Natural killer cell treated with Interleukin-12 subunit alpha and Interleukin-12 subunit beta and Interleukin-15 and Interleukin-18, amount 100 ng/mL, for 72 hours (primary cell): Measurements from ENCODE around the gene ATP6V0D1. TPM values are rescaled to one million over a fixed set of nuclear protein-coding genes. Genes with fewer than 3 reads are reported as not detected.

Source experiments
- ATAC-seq, 2 donors: fragments of 150-1000 bp; cut with Tn5 transposase in 1 of 2; sonication (Bioruptor Pico), chemical (Tn5 transposase) in 1 of 2; 2 replicates each; pipeline ENCODE4 v1.10.0; 2021
- DNase-seq: peaks from one replicate; pipeline ENCODE4 v3.0.0; 2022; ENCODE audit warnings: low spot score
- H3K27ac Mint-ChIP-seq, 2 donors: 1 replicate in 1 of 2; 2 replicates in 1 of 2; pipeline ENCODE4 v1.8.0; 2022; ENCODE audit warnings: mixed read lengths in 2 of 2, mild to moderate bottlenecking in 1 of 2, moderate library complexity in 1 of 2
- H3K27me3 Mint-ChIP-seq, 2 donors: 1 replicate in 1 of 2; 2 replicates in 1 of 2; pipeline ENCODE4 v1.8.0; 2022; ENCODE audit warnings: mixed read lengths in 2 of 2
- H3K36me3 Mint-ChIP-seq: one replicate; pipeline ENCODE4 v1.8.0; 2022; ENCODE audit warnings: mixed read lengths
- H3K4me1 Mint-ChIP-seq, 2 donors: 1 replicate in 1 of 2; 2 replicates in 1 of 2; pipeline ENCODE4 v1.8.0; 2022; ENCODE audit warnings: low read depth in 2 of 2, mixed read lengths in 2 of 2, mild to moderate bottlenecking in 1 of 2
- H3K4me3 Mint-ChIP-seq: one replicate; pipeline ENCODE4 v1.8.0; 2022; ENCODE audit warnings: mixed read lengths
- H3K9me3 Mint-ChIP-seq: 2 replicates; pipeline ENCODE4 v1.8.0; 2022; ENCODE audit warnings: mixed read lengths
- total RNA-seq, 2 donors: library from RNA; stranded (reverse); gene quantifications; one replicate each; pipeline ENCODE4 v1.2.3, GENCODE V29; 2022

ATP6V0D1 gene
- total RNA-seq, 2 donors from 2014 or later = 66.9 to 85.5 TPM

GRCh38 chr16:67429799-67430503 lies 51.0 kb downstream of the ATP6V0D1 start:
- Mint-ChIP-seq H3K4me1 (peaks cover 4 to 6% of the 10 kb centered on the region in 2 donors), H3K27me3 (peaks cover 28 to 29% of the 10 kb centered on the region in 2 donors)

GRCh38 chr16:67429053-67429798 lies 51.7 kb downstream of the ATP6V0D1 start:
- Mint-ChIP-seq H3K4me1 (peaks cover 4 to 6% of the 10 kb centered on the region in 2 donors), H3K4me3 (peak overlapping the region; percentile 32), H3K27ac (no peak overlapping the region), H3K27me3 (peaks cover 28 to 29% of the 10 kb centered on the region in 2 donors), H3K9me3 (no peaks in the 10 kb centered on the region), H3K36me3 (no peaks in the 10 kb centered on the region)
- ATAC-seq (no peak), DNase-seq (no peak)

More at GRCh38 chr16:67429799-67430503, 51.0 kb downstream of the ATP6V0D1 start:
- Mint-ChIP-seq H3K4me3 (peak overlapping the region; percentile 78), H3K36me3 (no peaks in the 10 kb centered on the region), H3K27ac (no peak overlapping the region), H3K9me3 (no peaks in the 10 kb centered on the region)
- DNase-seq (no peak), ATAC-seq (no peak)

- Mint-ChIP-seq H3K36me3 (no peaks in the 10 kb centered on the region), H3K9me3 (no peaks in the 10 kb centered on the region), H3K4me1 (peaks cover 4 to 6% of the 10 kb centered on the region in 2 donors), H3K27ac (no peak overlapping the region), H3K4me3 (no peak overlapping the region), H3K27me3 (peaks cover 27 to 36% of the 10 kb centered on the region in 2 donors)
- ATAC-seq = peak; percentile 66 to 74
- no peak for DNase-seq
Measured at GRCh38 chr16:67428146-67428731, 52.7 kb downstream of the ATP6V0D1 start.

- Mint-ChIP-seq H3K9me3 (no peaks in the 10 kb centered on the region), H3K4me3 (no peak overlapping the region), H3K27ac (no peak overlapping the region), H3K36me3 (no peaks in the 10 kb centered on the region), H3K27me3 (peaks cover 22 to 29% of the 10 kb centered on the region in 2 donors), H3K4me1 (peaks cover 4 to 6% of the 10 kb centered on the region in 2 donors)
- ATAC-seq = no peak
- no peak for DNase-seq
Measured at GRCh38 chr16:67426950-67427349, 54.0 kb downstream of the ATP6V0D1 start.

- ATAC-seq (no peak), DNase-seq (no peak)
- H3K9me3 Mint-ChIP-seq = no peaks in the 10 kb centered on the region
- no peaks in the 10 kb centered on the region for H3K36me3 Mint-ChIP-seq
- peaks cover 22 to 29% of the 10 kb centered on the region in 2 donors for H3K27me3 Mint-ChIP-seq
- no peak overlapping the region for H3K4me3 Mint-ChIP-seq
- H3K27ac Mint-ChIP-seq = no peak overlapping the region
- H3K4me1 Mint-ChIP-seq = peaks cover 4 to 6% of the 10 kb centered on the region in 2 donors
Measured at GRCh38 chr16:67426022-67426421, 54.9 kb downstream of the ATP6V0D1 start.

GRCh38 chr16:67425580-67425979 lies 55.4 kb downstream of the ATP6V0D1 start:
- H3K9me3 Mint-ChIP-seq = no peaks in the 10 kb centered on the region

GRCh38 chr16:67425061-67425460 lies 55.9 kb downstream of the ATP6V0D1 start:
- Mint-ChIP-seq H3K9me3 (no peaks in the 10 kb centered on the region), H3K36me3 (no peaks in the 10 kb centered on the region), H3K27me3 (peaks cover 18 to 29% of the 10 kb centered on the region in 2 donors), H3K27ac (no peak overlapping the region), H3K4me3 (no peak overlapping the region), H3K4me1 (peaks cover 0 to 2% of the 10 kb centered on the region in 2 donors)
- ATAC-seq (no peak), DNase-seq (no peak)

More at GRCh38 chr16:67425580-67425979, 55.4 kb downstream of the ATP6V0D1 start:
- DNase-seq (no peak), ATAC-seq (no peak)
- Mint-ChIP-seq H3K4me3 (no peak overlapping the region), H3K36me3 (no peaks in the 10 kb centered on the region), H3K27ac (no peak overlapping the region), H3K27me3 (peaks cover 22 to 29% of the 10 kb centered on the region in 2 donors), H3K4me1 (peaks cover 4 to 6% of the 10 kb centered on the region in 2 donors)

- DNase-seq = no peak
Measured at GRCh38 chr16:67424261-67424615, 56.7 kb downstream of the ATP6V0D1 start.

GRCh38 chr16:67423611-67424260 lies 57.2 kb downstream of the ATP6V0D1 start:
- no peaks in the 10 kb centered on the region for H3K36me3 Mint-ChIP-seq
- H3K9me3 Mint-ChIP-seq = no peaks in the 10 kb centered on the region
- ATAC-seq (no peak), DNase-seq (no peak)
- no peaks in the 10 kb centered on the region for H3K4me1 Mint-ChIP-seq
- no peak overlapping the region for H3K4me3 Mint-ChIP-seq
- H3K27me3 Mint-ChIP-seq = peaks cover 16 to 28% of the 10 kb centered on the region in 2 donors
- H3K27ac Mint-ChIP-seq = no peak overlapping the region

More at GRCh38 chr16:67424261-67424615, 56.7 kb downstream of the ATP6V0D1 start:
- Mint-ChIP-seq H3K27ac (no peak overlapping the region), H3K9me3 (no peaks in the 10 kb centered on the region), H3K4me3 (no peak overlapping the region), H3K27me3 (peaks cover 20 to 31% of the 10 kb centered on the region in 2 donors), H3K36me3 (no peaks in the 10 kb centered on the region), H3K4me1 (peaks cover 0 to 2% of the 10 kb centered on the region in 2 donors)
- ATAC-seq = no peak

GRCh38 chr16:67423015-67423414 lies 57.9 kb downstream of the ATP6V0D1 start:
- Mint-ChIP-seq H3K36me3 (no peaks in the 10 kb centered on the region), H3K9me3 (no peaks in the 10 kb centered on the region), H3K27me3 (peaks cover 12 to 26% of the 10 kb centered on the region in 2 donors), H3K27ac (no peak overlapping the region), H3K4me1 (no peaks in the 10 kb centered on the region), H3K4me3 (no peak overlapping the region)
- ATAC-seq = no peak
- DNase-seq = no peak

GRCh38 chr16:67421030-67421429 lies 59.9 kb downstream of the ATP6V0D1 start:
- Mint-ChIP-seq H3K4me3 (no peak overlapping the region), H3K4me1 (peaks cover 5 to 7% of the 10 kb centered on the region in 2 donors), H3K36me3 (no peaks in the 10 kb centered on the region), H3K27me3 (peaks cover 14% of the 10 kb centered on the region in 2 donors), H3K27ac (no peak overlapping the region), H3K9me3 (no peaks in the 10 kb centered on the region)
- no peak for DNase-seq
- ATAC-seq = no peak

GRCh38 chr16:67419931-67420330 lies 61.0 kb downstream of the ATP6V0D1 start:
- Mint-ChIP-seq H3K27me3 (peaks cover 14 to 16% of the 10 kb centered on the region in 2 donors), H3K4me3 (no peak overlapping the region), H3K9me3 (no peaks in the 10 kb centered on the region), H3K36me3 (no peaks in the 10 kb centered on the region), H3K27ac (no peak overlapping the region), H3K4me1 (peaks cover 10 to 11% of the 10 kb centered on the region in 2 donors)
- no peak for ATAC-seq
- no peak for DNase-seq

- H3K4me1 Mint-ChIP-seq = peaks cover 10 to 11% of the 10 kb centered on the region in 2 donors
- no peak overlapping the region for H3K4me3 Mint-ChIP-seq
- ATAC-seq = no peak
- DNase-seq = no peak
- no peaks in the 10 kb centered on the region for H3K36me3 Mint-ChIP-seq
- H3K27me3 Mint-ChIP-seq = peaks cover 14 to 16% of the 10 kb centered on the region in 2 donors
- H3K27ac Mint-ChIP-seq = no peak overlapping the region
- no peaks in the 10 kb centered on the region for H3K9me3 Mint-ChIP-seq
Measured at GRCh38 chr16:67419502-67419901, 61.5 kb downstream of the ATP6V0D1 start.
